GM12801 (cell line): ENCODE measurements around the gene GLT1D1.

ENCODE experiments used
- TF ChIP-seq, protein P1 (sequence below): IDR thresholded peaks from one replicate; pipeline ENCODE4 v1.5.1; 2011; ENCODE audit warnings: control low read depth; ENCODE audit not compliant: insufficient read length; ENCODE audit errors: extremely low read depth

GLT1D1 gene

GRCh38 chr12:128825835-128826234, 27.4 kb upstream of the GLT1D1 start:
- TF ChIP-seq, protein P1, sequence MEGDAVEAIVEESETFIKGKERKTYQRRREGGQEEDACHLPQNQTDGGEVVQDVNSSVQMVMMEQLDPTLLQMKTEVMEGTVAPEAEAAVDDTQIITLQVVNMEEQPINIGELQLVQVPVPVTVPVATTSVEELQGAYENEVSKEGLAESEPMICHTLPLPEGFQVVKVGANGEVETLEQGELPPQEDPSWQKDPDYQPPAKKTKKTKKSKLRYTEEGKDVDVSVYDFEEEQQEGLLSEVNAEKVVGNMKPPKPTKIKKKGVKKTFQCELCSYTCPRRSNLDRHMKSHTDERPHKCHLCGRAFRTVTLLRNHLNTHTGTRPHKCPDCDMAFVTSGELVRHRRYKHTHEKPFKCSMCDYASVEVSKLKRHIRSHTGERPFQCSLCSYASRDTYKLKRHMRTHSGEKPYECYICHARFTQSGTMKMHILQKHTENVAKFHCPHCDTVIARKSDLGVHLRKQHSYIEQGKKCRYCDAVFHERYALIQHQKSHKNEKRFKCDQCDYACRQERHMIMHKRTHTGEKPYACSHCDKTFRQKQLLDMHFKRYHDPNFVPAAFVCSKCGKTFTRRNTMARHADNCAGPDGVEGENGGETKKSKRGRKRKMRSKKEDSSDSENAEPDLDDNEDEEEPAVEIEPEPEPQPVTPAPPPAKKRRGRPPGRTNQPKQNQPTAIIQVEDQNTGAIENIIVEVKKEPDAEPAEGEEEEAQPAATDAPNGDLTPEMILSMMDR: no peak

DNA sequence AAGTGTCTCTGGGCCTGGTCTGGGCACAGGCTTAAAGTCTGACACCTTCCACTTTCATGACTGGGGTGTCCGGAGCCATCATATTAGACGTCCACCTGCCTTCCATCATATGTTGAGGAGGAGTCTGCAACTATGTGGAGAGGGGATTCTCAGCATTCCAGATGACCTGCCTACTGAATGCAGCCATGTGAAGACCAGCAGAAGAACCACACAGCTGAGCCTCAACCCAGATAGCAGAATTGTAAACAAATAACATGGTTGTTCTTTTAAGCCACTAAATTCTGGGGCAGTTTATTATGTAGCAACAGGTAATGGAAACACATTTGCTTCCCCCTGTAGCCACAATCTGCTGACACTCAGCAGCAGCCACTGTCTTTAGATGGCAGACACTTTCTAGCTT, 25.6 kb upstream of the GLT1D1 start:
- TF ChIP-seq, protein P1: no peak

- TF ChIP-seq, protein P1: no peak
Observed at GRCh38 chr12:128829861-128830504, 23.3 kb upstream of the GLT1D1 start.

- TF ChIP-seq, protein P1: no peak
Observed at GRCh38 chr12:128830505-128830893, 22.8 kb upstream of the GLT1D1 start.

DNA sequence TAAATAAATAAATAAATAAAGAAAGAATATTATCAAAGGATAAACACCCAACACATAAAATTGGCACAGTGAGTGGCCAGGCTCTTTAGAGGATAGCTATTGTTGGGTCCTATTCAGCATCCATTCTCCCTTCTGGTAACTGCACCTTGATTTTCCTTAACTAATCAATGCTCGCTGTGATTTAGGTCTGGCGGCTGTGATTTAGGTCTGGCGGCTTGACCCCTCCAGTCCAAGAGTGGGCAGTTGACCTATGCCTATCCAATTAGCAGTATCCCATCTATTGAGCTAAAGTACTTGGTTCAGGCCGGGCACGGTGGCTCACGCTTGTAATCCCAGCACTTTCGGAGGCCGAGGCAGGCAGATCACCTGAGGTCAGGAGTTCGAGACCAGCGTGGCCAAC, 19.9 kb upstream of the GLT1D1 start:
- TF ChIP-seq, protein P1: no peak

DNA sequence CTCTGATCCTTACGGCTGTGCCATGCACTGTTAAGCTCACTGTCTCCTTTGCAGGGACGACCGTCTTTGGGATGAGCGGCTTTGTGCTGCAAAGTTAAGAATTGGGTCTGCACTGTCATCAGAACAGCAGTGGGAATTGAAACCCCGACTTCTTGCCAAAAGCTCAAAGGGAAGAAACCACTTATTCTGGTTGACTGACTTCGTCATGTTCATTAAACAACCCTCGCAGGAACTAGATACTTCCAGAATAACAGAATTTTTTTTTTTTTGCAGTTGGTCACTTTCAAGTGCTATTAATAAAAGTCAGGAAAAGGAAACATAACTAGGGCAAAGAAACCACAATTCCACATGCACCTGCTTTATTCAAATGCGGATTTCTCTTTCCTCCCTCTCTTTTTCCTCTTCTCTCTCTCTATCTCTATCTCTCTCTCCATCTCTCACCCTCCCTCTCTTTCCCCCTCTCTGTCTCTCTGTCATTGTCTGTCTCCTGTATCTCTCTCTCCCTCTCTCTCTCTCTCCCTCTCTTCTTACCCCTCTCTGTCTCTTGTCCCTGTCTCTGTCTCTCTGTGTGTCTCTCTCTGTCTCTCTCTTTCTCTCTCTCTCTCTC, 12.3 kb upstream of the GLT1D1 start:
- TF ChIP-seq, protein P1: no peak

- TF ChIP-seq, protein P1: no peak
Observed at GRCh38 chr12:128842579-128842978, 10.7 kb upstream of the GLT1D1 start.
